ENCODE data around the gene GIMAP5. TPM values are rescaled to one million over a fixed set of nuclear protein-coding genes. Genes with fewer than 3 reads are reported as not detected.
A peak's percentile ranks its signal among the peaks of the same experiment; 100 is the strongest.

Gene GIMAP5
- total and polyA plus RNA-seq, 10 donors: 34.0 to 183 (median 85.8) TPM

DNA sequence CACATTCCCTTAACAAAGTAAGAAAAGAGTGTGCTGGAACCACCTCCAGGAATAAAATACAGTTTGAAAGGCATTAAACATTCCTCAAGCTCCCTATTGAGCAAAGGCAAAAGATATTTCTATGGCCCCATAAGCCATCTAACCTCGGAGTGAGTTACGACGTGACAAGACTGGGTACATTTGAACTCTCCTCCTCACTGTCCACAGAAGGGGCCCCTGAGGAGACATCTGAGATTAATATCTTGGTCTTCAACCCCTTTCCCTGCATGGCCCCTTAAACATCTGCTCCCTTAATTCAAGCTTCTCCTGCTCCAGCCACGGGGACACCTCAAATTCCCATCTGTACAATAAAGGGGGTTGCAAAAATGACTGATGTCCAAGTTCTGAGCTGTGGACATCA is 20.3 kb upstream of the GIMAP5 start:
- DNase-seq: no peak
- Histone ChIP-seq H3K4me1 (peaks cover 12 to 69% (median 49%) of the 10 kb centered on the region in 6 donors), H3K27me3 (replicated peaks in 1 of 7) (no peaks in the 10 kb centered on the region), H3K9me3 (peaks cover 0 to 27% (median 21%) of the 10 kb centered on the region in 8 donors), H3K36me3 (peaks cover 2 to 33% (median 27%) of the 10 kb centered on the region in 6 donors), H3K27ac (peak overlapping the region; percentile 61 to 92 (median 82)), H3K4me3 (peak overlapping the region; percentile 51 to 87 (median 64))
- 8 to 31% (median 16%) methylated on average over 4 of the region's 4 CpGs for WGBS, 5 donors
- intact Hi-C loops (cut with DNase I; ENCODE audit: low total_unique reads): no loop called here
- TF ChIP-seq POLR2A (IDR thresholded peaks at IDR 0.05): no peak
- no peak for TF ChIP-seq CTCF (IDR thresholded peaks at IDR 0.05 in 8 of 11, conservative IDR thresholded peaks at IDR 0.05 in 3 of 11)
- no peak for TF ChIP-seq POLR2AphosphoS5 (IDR thresholded peaks at IDR 0.05)

DNA sequence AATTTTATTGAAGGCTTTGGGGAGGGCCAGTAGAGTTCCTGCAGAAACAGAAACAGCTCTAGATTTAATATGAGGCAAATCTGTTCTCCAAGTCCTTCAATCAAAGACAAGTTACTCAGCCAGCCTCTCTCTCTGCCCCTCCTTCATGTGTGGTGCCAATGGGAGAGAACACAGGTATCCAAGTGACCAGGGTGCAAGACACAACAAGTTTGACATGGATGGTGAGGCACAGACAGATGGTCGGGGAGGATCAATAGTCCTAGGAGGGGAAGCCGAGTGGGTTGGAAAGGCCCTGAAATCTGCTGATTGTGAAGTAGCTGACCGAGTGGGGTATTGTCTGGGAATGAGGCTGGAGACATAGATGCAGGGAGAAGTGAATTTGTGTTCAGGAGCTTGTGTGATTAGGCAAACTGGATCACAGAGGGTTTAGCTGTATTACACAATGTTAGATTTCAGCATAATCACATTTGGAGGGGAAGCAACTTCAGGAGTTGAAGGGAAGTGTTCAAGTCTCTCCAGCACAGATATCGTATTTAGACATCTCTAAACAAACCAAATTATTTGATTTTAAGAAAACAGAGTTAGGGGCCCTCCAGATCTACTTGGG is 19.3 kb upstream of the GIMAP5 start:
- H3K27ac ChIP-seq: peak overlapping the region; percentile 61 to 92 (median 82)
- peaks cover 0 to 21% (median 11%) of the 10 kb centered on the region in 8 donors for H3K9me3 ChIP-seq
- peaks cover 19 to 79% (median 58%) of the 10 kb centered on the region in 6 donors for H3K4me1 ChIP-seq
- H3K27me3 ChIP-seq (replicated peaks in 1 of 7): no peaks in the 10 kb centered on the region
- TF ChIP-seq CTCF (IDR thresholded peaks at IDR 0.05 in 8 of 11, conservative IDR thresholded peaks at IDR 0.05 in 3 of 11): no peak
- peak in 1 of 3 donors; percentile 36 for TF ChIP-seq POLR2A (IDR thresholded peaks at IDR 0.05)
- peak in 2 of 3 donors; percentile 7 to 66 for TF ChIP-seq POLR2AphosphoS5 (IDR thresholded peaks at IDR 0.05)
- intact Hi-C loops (cut with DNase I; ENCODE audit: low total_unique reads): no loop called here
- H3K36me3 ChIP-seq: peaks cover 2 to 43% (median 30%) of the 10 kb centered on the region in 6 donors
- no peak for DNase-seq
- 26 to 49% (median 44%) methylated on average over 4 of the region's 4 CpGs for WGBS, 5 donors
- peak overlapping the region; percentile 51 to 87 (median 64) for H3K4me3 ChIP-seq

- H3K4me1 ChIP-seq: peaks cover 19 to 93% (median 65%) of the 10 kb centered on the region in 6 donors
- H3K4me3 ChIP-seq: peak overlapping the region in 6 of 8 donors; percentile 2 to 87 (median 62)
- 47 to 77% (median 60%) methylated on average over 4 of the region's 4 CpGs for WGBS, 5 donors
- no peak for DNase-seq
- intact Hi-C loops (cut with DNase I; ENCODE audit: low total_unique reads): no loop called here
- peaks cover 2 to 57% (median 30%) of the 10 kb centered on the region in 6 donors for H3K36me3 ChIP-seq
- no peak for TF ChIP-seq POLR2AphosphoS5 (IDR thresholded peaks at IDR 0.05)
- TF ChIP-seq POLR2A (IDR thresholded peaks at IDR 0.05): no peak
- TF ChIP-seq CTCF (IDR thresholded peaks at IDR 0.05 in 8 of 11, conservative IDR thresholded peaks at IDR 0.05 in 3 of 11): no peak
- H3K9me3 ChIP-seq: peaks cover 0 to 7% (median 0%) of the 10 kb centered on the region in 8 donors
- peak overlapping the region in 6 of 8 donors; percentile 13 to 92 (median 85) for H3K27ac ChIP-seq
- no peaks in the 10 kb centered on the region for H3K27me3 ChIP-seq (replicated peaks in 1 of 7)
These were observed 17.8 kb upstream of the GIMAP5 start for GRCh38 chr7:150719436-150719835.
